Measurements from ENCODE around the gene GATAD1. TPM values are rescaled to one million over a fixed set of nuclear protein-coding genes. Genes with fewer than 3 reads are reported as not detected.

The GATAD1 gene
- total and polyA plus RNA-seq, 2 of the 8 experiments (the other 6 are each of a cell fraction or from before 2014, with no cell fraction given): 17.1 to 34.7 TPM

GRCh38 chr7:92487804-92488203 is 40.5 kb downstream of the GATAD1 start (continued):
- no peak for TF ChIP-seq CHD7 (IDR thresholded peaks at IDR 0.05; ENCODE audit: insufficient replicate concordance, low read length)
- TF ChIP-seq BRCA1 (IDR thresholded peaks at IDR 0.05; ENCODE audit: low read depth, low read length): no peak
- TF ChIP-seq EZH2 (IDR thresholded peaks at IDR 0.05; ENCODE audit: low read depth, low read length, severe bottlenecking): no peak
- no peak for TF ChIP-seq EGR1 (IDR thresholded peaks at IDR 0.05; ENCODE audit: borderline replicate concordance, low read depth, low read length)
- TF ChIP-seq POLR2AphosphoS5 (IDR thresholded peaks at IDR 0.05; ENCODE audit: low read depth, low read length): no peak
